ENCODE measurements around the gene RANBP9.

Gene RANBP9

DNA sequence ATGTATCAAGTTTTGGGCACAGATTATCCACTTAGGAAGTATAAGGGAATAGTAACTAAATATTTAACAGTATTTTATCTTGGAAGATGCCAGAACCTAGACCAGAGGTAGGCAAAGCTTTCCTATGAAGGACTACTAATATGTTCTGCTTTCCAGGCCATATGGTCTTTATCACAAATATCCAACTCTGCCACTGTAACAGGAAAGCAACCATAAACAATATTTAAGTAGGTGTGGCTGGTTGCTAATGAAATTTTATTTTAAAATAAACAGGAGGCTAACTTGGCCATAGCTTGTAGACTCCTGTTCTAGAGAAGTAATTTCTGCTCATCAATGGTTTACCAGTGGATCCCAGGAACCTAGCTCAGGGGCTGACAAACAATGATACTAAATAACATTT, 57.1 kb downstream of the RANBP9 start:
- H3K36me3 ChIP-seq (ENCODE audit: control insufficient read depth, insufficient read depth, low read length), result no peaks in the 10 kb centered on the region
- no peak overlapping the region for H3K4me3 ChIP-seq (ENCODE audit: low read length)
- H3K4me1 ChIP-seq (ENCODE audit: control insufficient read depth, insufficient read depth, low read length), result no peaks in the 10 kb centered on the region
- no peak overlapping the region for H3K27ac ChIP-seq (ENCODE audit: low read length)
- no peaks in the 10 kb centered on the region for H3K27me3 ChIP-seq (ENCODE audit: control insufficient read depth, insufficient read depth, low read length)
- DNase-seq (ENCODE audit: low read depth, low spot score), result no peak
- no peaks in the 10 kb centered on the region for H3K9me3 ChIP-seq (ENCODE audit: control insufficient read depth, insufficient read depth, low read length)

DNA sequence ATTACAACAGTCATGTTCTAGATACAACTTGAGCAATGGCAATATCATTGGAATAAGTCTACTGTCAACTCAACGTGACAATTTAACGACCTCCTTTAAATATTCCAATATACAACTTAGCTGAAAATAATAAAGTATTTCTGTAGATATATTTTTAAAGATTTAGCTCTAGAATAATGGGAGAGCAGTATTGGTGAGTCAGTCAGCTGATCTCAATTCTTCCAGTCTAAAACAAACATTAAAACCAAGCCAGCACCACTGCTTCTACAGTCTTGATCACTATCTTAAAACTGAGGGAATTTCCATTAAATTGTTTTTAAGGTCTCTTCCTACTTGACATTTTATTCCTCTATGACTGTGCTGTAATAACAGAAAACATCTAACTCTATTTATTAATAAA, 58.3 kb downstream of the RANBP9 start:
- no peaks in the 10 kb centered on the region for H3K4me1 ChIP-seq (ENCODE audit: control insufficient read depth, insufficient read depth, low read length)
- no peak for DNase-seq (ENCODE audit: low read depth, low spot score)
- H3K9me3 ChIP-seq (ENCODE audit: control insufficient read depth, insufficient read depth, low read length), result no peaks in the 10 kb centered on the region
- no CpG with 5 or more reads among the region's 2 CpGs for WGBS (ENCODE audit: insufficient coverage, insufficient read length)
- no peaks in the 10 kb centered on the region for H3K36me3 ChIP-seq (ENCODE audit: control insufficient read depth, insufficient read depth, low read length)
- no peak overlapping the region for H3K4me3 ChIP-seq (ENCODE audit: low read length)
- H3K27ac ChIP-seq (ENCODE audit: low read length), result no peak overlapping the region
- no peaks in the 10 kb centered on the region for H3K27me3 ChIP-seq (ENCODE audit: control insufficient read depth, insufficient read depth, low read length)

GRCh38 chr6:13649393-13649792, 62.2 kb downstream of the RANBP9 start:
- no peaks in the 10 kb centered on the region for H3K36me3 ChIP-seq (ENCODE audit: control insufficient read depth, insufficient read depth, low read length)

DNA sequence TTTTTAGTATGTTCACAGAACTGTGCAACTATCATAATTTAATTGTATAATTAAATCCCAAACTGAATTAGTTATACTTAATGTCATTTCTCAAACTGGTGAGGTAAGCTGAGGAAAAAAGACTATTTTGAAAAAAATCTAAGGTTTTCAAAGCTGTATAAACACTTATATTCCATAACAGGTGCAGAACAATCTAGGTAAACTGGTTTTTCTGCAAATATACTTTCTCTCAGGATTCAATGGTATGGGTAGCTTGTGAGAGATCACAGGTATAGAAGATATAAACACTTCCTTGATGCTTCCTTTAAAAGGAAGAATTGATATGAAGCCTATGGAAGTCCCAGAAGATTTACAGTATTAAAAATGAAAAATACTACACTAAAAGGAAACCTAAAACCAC, 62.8 kb downstream of the RANBP9 start:
- Histone ChIP-seq H3K4me3 (ENCODE audit: low read length) (no peak overlapping the region), H3K27me3 (ENCODE audit: control insufficient read depth, insufficient read depth, low read length) (no peaks in the 10 kb centered on the region), H3K27ac (ENCODE audit: low read length) (no peak overlapping the region), H3K4me1 (ENCODE audit: control insufficient read depth, insufficient read depth, low read length) (no peaks in the 10 kb centered on the region), H3K36me3 (ENCODE audit: control insufficient read depth, insufficient read depth, low read length) (no peaks in the 10 kb centered on the region), H3K9me3 (ENCODE audit: control insufficient read depth, insufficient read depth, low read length) (no peaks in the 10 kb centered on the region)
- DNase-seq (ENCODE audit: low read depth, low spot score), result no peak

More at GRCh38 chr6:13649393-13649792, 62.2 kb downstream of the RANBP9 start:
- WGBS (ENCODE audit: insufficient coverage, insufficient read length), result 100% methylated on average over 2 of the region's 4 CpGs
- DNase-seq (ENCODE audit: low read depth, low spot score), result no peak
- no peaks in the 10 kb centered on the region for H3K9me3 ChIP-seq (ENCODE audit: control insufficient read depth, insufficient read depth, low read length)
- H3K4me1 ChIP-seq (ENCODE audit: control insufficient read depth, insufficient read depth, low read length), result no peaks in the 10 kb centered on the region
- H3K27me3 ChIP-seq (ENCODE audit: control insufficient read depth, insufficient read depth, low read length), result no peaks in the 10 kb centered on the region
- H3K4me3 ChIP-seq (ENCODE audit: low read length), result no peak overlapping the region
- H3K27ac ChIP-seq (ENCODE audit: low read length), result no peak overlapping the region

- no peak for DNase-seq (ENCODE audit: low read depth, low spot score)
- H3K27me3 ChIP-seq (ENCODE audit: control insufficient read depth, insufficient read depth, low read length), result no peaks in the 10 kb centered on the region
- no CpG with 5 or more reads among the region's 3 CpGs for WGBS (ENCODE audit: insufficient coverage, insufficient read length)
- no peaks in the 10 kb centered on the region for H3K36me3 ChIP-seq (ENCODE audit: control insufficient read depth, insufficient read depth, low read length)
- no peaks in the 10 kb centered on the region for H3K9me3 ChIP-seq (ENCODE audit: control insufficient read depth, insufficient read depth, low read length)
- H3K4me3 ChIP-seq (ENCODE audit: low read length), result no peak overlapping the region
- H3K4me1 ChIP-seq (ENCODE audit: control insufficient read depth, insufficient read depth, low read length), result no peaks in the 10 kb centered on the region
- no peak overlapping the region for H3K27ac ChIP-seq (ENCODE audit: low read length)
These were observed 68.5 kb downstream of the RANBP9 start for GRCh38 chr6:13643125-13643524.

GRCh38 chr6:13641315-13641714, 70.3 kb downstream of the RANBP9 start:
- no peak overlapping the region for H3K27ac ChIP-seq (ENCODE audit: low read length)
- H3K27me3 ChIP-seq (ENCODE audit: control insufficient read depth, insufficient read depth, low read length), result no peaks in the 10 kb centered on the region
- WGBS (ENCODE audit: insufficient coverage, insufficient read length), result no CpG with 5 or more reads among the region's 5 CpGs
- no peaks in the 10 kb centered on the region for H3K9me3 ChIP-seq (ENCODE audit: control insufficient read depth, insufficient read depth, low read length)
- DNase-seq (ENCODE audit: low read depth, low spot score), result no peak
- no peaks in the 10 kb centered on the region for H3K4me1 ChIP-seq (ENCODE audit: control insufficient read depth, insufficient read depth, low read length)
- H3K4me3 ChIP-seq (ENCODE audit: low read length), result no peak overlapping the region
- no peaks in the 10 kb centered on the region for H3K36me3 ChIP-seq (ENCODE audit: control insufficient read depth, insufficient read depth, low read length)

GRCh38 chr6:13638626-13639025, 73.0 kb downstream of the RANBP9 start:
- H3K27me3 ChIP-seq (ENCODE audit: control insufficient read depth, insufficient read depth, low read length), result no peaks in the 10 kb centered on the region
- no peak overlapping the region for H3K27ac ChIP-seq (ENCODE audit: low read length)
- no peaks in the 10 kb centered on the region for H3K36me3 ChIP-seq (ENCODE audit: control insufficient read depth, insufficient read depth, low read length)
- H3K4me1 ChIP-seq (ENCODE audit: control insufficient read depth, insufficient read depth, low read length), result no peaks in the 10 kb centered on the region
- no CpG with 5 or more reads among the region's 4 CpGs for WGBS (ENCODE audit: insufficient coverage, insufficient read length)
- no peak for DNase-seq (ENCODE audit: low read depth, low spot score)
- H3K9me3 ChIP-seq (ENCODE audit: control insufficient read depth, insufficient read depth, low read length), result no peaks in the 10 kb centered on the region
- H3K4me3 ChIP-seq (ENCODE audit: low read length), result no peak overlapping the region

DNA sequence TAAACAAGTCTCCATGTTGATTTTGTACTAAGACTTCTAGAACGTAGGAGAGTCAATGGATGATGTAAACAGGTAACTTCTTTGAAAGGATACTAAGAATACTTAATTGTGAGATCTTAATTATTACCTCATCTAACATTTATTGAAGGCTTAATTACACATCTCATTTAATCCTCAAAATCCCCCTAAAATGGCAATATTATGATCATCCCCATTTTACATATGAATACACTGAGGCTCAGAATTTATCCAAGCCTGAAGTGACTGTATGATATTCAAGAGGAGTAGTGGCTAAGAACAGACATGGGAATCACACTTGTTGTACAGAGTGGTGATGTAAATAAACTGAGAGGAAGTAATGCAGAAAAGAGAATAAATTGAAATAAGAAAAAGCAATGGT, 73.6 kb downstream of the RANBP9 start:
- DNase-seq (ENCODE audit: low read depth, low spot score), result no peak
- no peaks in the 10 kb centered on the region for H3K9me3 ChIP-seq (ENCODE audit: control insufficient read depth, insufficient read depth, low read length)
- H3K27me3 ChIP-seq (ENCODE audit: control insufficient read depth, insufficient read depth, low read length), result no peaks in the 10 kb centered on the region
- no peaks in the 10 kb centered on the region for H3K4me1 ChIP-seq (ENCODE audit: control insufficient read depth, insufficient read depth, low read length)
- no peaks in the 10 kb centered on the region for H3K36me3 ChIP-seq (ENCODE audit: control insufficient read depth, insufficient read depth, low read length)
- H3K27ac ChIP-seq (ENCODE audit: low read length), result no peak overlapping the region
- no peak overlapping the region for H3K4me3 ChIP-seq (ENCODE audit: low read length)
- no CpG with 5 or more reads among the region's 1 CpG for WGBS (ENCODE audit: insufficient coverage, insufficient read length)

- no peaks in the 10 kb centered on the region for H3K4me1 ChIP-seq (ENCODE audit: control insufficient read depth, insufficient read depth, low read length)
- H3K9me3 ChIP-seq (ENCODE audit: control insufficient read depth, insufficient read depth, low read length), result no peaks in the 10 kb centered on the region
- no peak for DNase-seq (ENCODE audit: low read depth, low spot score)
- no peaks in the 10 kb centered on the region for H3K36me3 ChIP-seq (ENCODE audit: control insufficient read depth, insufficient read depth, low read length)
- no peak overlapping the region for H3K4me3 ChIP-seq (ENCODE audit: low read length)
- no peak overlapping the region for H3K27ac ChIP-seq (ENCODE audit: low read length)
- no peaks in the 10 kb centered on the region for H3K27me3 ChIP-seq (ENCODE audit: control insufficient read depth, insufficient read depth, low read length)
- WGBS (ENCODE audit: insufficient coverage, insufficient read length), result no CpG with 5 or more reads among the region's 4 CpGs
These were observed 75.5 kb downstream of the RANBP9 start for GRCh38 chr6:13635948-13636658.

DNA sequence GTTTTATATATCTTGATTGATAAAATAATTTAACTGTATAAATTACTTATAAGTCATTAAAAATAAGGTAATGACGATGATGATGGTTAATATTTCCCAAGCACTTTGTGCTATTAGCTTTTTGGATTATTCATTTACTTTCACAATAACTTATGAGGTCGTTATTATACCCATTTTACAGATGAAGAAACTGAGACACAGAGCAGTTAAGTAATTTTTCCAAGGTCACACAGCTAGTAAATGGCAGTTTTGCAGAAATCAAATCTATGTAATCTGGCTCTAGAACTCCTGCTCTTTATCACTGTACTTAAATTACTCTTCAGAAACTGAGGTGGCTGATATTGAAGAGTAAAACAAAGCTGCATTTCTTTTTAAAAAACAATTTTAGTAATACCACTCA, 78.3 kb downstream of the RANBP9 start:
- no CpG with 5 or more reads among the region's 2 CpGs for WGBS (ENCODE audit: insufficient coverage, insufficient read length)
- DNase-seq (ENCODE audit: low read depth, low spot score), result no peak
- no peaks in the 10 kb centered on the region for H3K27me3 ChIP-seq (ENCODE audit: control insufficient read depth, insufficient read depth, low read length)
- H3K9me3 ChIP-seq (ENCODE audit: control insufficient read depth, insufficient read depth, low read length), result no peaks in the 10 kb centered on the region
- no peaks in the 10 kb centered on the region for H3K36me3 ChIP-seq (ENCODE audit: control insufficient read depth, insufficient read depth, low read length)
- H3K27ac ChIP-seq (ENCODE audit: low read length), result no peak overlapping the region
- no peaks in the 10 kb centered on the region for H3K4me1 ChIP-seq (ENCODE audit: control insufficient read depth, insufficient read depth, low read length)
- no peak overlapping the region for H3K4me3 ChIP-seq (ENCODE audit: low read length)

DNA sequence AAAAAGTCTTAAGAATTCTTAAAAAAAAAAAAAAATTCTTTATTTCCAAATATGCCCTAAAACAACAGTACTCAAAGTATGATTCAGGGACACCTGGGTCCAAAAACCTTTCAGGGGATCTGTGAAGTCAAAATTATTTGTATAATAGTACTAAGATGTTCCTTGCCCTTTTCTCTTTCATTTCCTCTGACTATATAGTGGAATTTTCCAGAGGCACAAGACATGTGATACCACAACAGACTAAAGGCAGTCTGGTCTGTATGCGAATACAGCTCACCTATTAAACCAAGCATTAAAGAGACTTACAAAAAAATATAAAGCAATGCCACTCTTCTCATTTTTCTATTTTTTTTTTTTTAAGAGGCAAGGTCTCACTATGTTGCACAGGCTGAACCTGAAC, 81.1 kb downstream of the RANBP9 start:
- no peaks in the 10 kb centered on the region for H3K27me3 ChIP-seq (ENCODE audit: control insufficient read depth, insufficient read depth, low read length)
- no peak for DNase-seq (ENCODE audit: low read depth, low spot score)
- no peak overlapping the region for H3K27ac ChIP-seq (ENCODE audit: low read length)
- H3K4me1 ChIP-seq (ENCODE audit: control insufficient read depth, insufficient read depth, low read length), result no peaks in the 10 kb centered on the region
- H3K9me3 ChIP-seq (ENCODE audit: control insufficient read depth, insufficient read depth, low read length), result no peaks in the 10 kb centered on the region
- no CpG with 5 or more reads among the region's 1 CpG for whole genome bisulfite sequencing (ENCODE audit: insufficient coverage, insufficient read length)
- H3K36me3 ChIP-seq (ENCODE audit: control insufficient read depth, insufficient read depth, low read length), result no peaks in the 10 kb centered on the region
- H3K4me3 ChIP-seq (ENCODE audit: low read length), result no peak overlapping the region

Data from iPS DF 6.9 (cell line).